A549 treated with Hydrocortisone at 1 μM for 4 hours (cell line): Measurements from ENCODE around the gene PELO. TPM values are rescaled to one million over a fixed set of nuclear protein-coding genes. Genes with fewer than 3 reads are reported as not detected.

Experiments
- total RNA-seq: library from RNA; stranded (reverse); fragments of 200-300 nt; extraction: Qiagen RNA extraction; gene quantifications from 5 replicates; pipeline ENCODE4 v1.2.3, GENCODE V29; 2022

The PELO gene, protein sequence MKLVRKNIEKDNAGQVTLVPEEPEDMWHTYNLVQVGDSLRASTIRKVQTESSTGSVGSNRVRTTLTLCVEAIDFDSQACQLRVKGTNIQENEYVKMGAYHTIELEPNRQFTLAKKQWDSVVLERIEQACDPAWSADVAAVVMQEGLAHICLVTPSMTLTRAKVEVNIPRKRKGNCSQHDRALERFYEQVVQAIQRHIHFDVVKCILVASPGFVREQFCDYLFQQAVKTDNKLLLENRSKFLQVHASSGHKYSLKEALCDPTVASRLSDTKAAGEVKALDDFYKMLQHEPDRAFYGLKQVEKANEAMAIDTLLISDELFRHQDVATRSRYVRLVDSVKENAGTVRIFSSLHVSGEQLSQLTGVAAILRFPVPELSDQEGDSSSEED
- 16.8 to 18.0 TPM (median 17.5 TPM) in 5 replicates for total RNA-seq

DNA sequence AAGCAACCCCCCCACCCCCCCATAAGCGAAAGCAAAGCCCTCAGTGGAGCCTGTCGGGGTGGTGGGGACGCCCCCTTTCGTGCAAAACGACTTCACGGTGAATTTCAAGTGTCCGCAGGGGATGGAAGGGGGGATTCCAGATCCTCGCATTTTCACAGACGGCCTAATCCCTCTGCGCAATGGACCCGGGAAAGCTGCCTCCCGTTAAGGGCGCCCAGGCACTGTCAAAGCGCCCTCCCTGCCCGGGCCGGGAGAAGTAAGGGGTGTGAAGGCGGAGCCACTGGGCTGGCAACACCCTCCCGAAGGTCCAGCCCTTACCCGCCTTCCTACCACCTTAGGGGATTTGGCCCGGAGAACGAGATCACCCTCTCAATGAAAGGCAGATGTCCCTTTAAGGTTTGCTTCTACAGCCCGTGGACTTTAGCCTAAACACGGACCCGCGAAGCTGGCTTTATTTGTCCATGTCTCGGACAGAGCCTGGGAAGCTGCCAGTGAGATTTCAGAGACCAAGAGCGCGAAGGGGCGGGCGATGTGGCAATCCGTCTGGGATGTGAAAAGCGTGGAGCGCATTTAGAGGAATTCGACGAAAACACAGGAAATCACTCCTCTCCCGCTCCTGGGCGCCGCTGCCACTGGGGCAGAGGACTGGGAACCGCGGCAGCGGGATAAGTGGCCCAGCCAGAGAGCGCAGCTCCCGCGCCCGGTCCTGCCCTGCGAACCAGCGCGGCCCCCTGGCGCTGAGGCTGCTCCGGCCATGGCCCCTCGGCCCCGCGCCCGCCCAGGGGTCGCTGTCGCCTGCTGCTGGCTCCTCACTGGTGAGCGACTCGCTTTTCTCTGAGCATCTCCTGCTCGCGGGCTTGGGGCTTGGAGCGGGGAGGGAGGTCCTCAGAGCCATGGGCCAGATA is at the start of gene PELO, which contains the start of gene ITGA1:
TSS of gene PELO (plus strand) at position 317 of the 905 bp plus-strand sequence. CDS start 12,479 bp downstream, outside the sequence.
TSS of gene ITGA1 (plus strand) at position 317 of the 905 bp plus-strand sequence. CDS start at position 755, 438 bp downstream.

Other genes starting within 250 kb of the PELO start
- gene ITGA1, start within 50 bp of the PELO start, total RNA-seq: 0.92 to 1.6 TPM (median 1.1 TPM) in 5 replicates
- 9.3 to 15.7 TPM (median 11.8 TPM) in 5 replicates for gene ITGA2, start 201.4 kb downstream of the PELO start, total RNA-seq